HL-60 (cell line): ENCODE measurements around the gene SCN2A.

ENCODE experiments used
- CTCF ChIP-seq: IDR thresholded peaks from one replicate; pipeline ENCODE4 v1.5.1; 2011; ENCODE audit warnings: low read length, control low read depth, inconsistent platforms; ENCODE audit not compliant: insufficient read depth
- GABPA ChIP-seq: IDR thresholded peaks from 2 replicates; pipeline ENCODE4 v1.6.1; 2012; ENCODE audit warnings: low read depth
- POLR2AphosphoS5 ChIP-seq: IDR thresholded peaks from 2 replicates; pipeline ENCODE4 v1.6.1; 2012; ENCODE audit warnings: low read depth
- REST ChIP-seq: IDR thresholded peaks from 2 replicates; pipeline ENCODE4 v1.6.1; 2012; ENCODE audit warnings: low read depth; ENCODE audit not compliant: insufficient replicate concordance
- SPI1 ChIP-seq: IDR thresholded peaks from 2 replicates; pipeline ENCODE4 v1.6.1; 2012; ENCODE audit warnings: low read depth, mild to moderate bottlenecking, borderline replicate concordance

- TF ChIP-seq CTCF = no peak
- TF ChIP-seq POLR2AphosphoS5 = no peak
- no peak for TF ChIP-seq REST
- TF ChIP-seq SPI1 = no peak
- TF ChIP-seq GABPA = no peak
Observed at GRCh38 chr2:165295643-165296042, 56.4 kb downstream of the SCN2A start.
